Nephron progenitor cell (in vitro differentiated cells): Measurements from ENCODE around the gene COLEC12.
A peak's percentile ranks its signal among the peaks of the same experiment; 100 is the strongest.

Experiments used
- DNase-seq: peaks from one replicate; pipeline ENCODE4 v3.0.0; 2021
- H3K27ac Mint-ChIP-seq: 2 replicates; pipeline ENCODE4 v1.8.0; 2021; ENCODE audit warnings: mild to moderate bottlenecking, moderate library complexity, mixed read lengths
- H3K27me3 Mint-ChIP-seq: 2 replicates; pipeline ENCODE4 v1.8.0; 2021; ENCODE audit warnings: mild to moderate bottlenecking, low read depth, mixed read lengths; ENCODE audit not compliant: poor library complexity
- H3K36me3 Mint-ChIP-seq: 2 replicates; pipeline ENCODE4 v1.8.0; 2021; ENCODE audit warnings: low read depth, mixed read lengths
- H3K4me1 Mint-ChIP-seq: 2 replicates; pipeline ENCODE4 v1.8.0; 2021; ENCODE audit warnings: mixed read lengths
- H3K4me3 Mint-ChIP-seq: 2 replicates; pipeline ENCODE4 v1.8.0; 2021; ENCODE audit warnings: mild to moderate bottlenecking, moderate library complexity, mixed read lengths
- H3K9me3 Mint-ChIP-seq: 2 replicates; pipeline ENCODE4 v1.8.0; 2021; ENCODE audit warnings: mild to moderate bottlenecking, moderate library complexity, mixed read lengths
- TF ChIP-seq, protein P1 (sequence below): fragments of 200-600 bp; sonication (generic); IDR thresholded peaks from 2 replicates; pipeline ENCODE4 v1.5.0; 2021; ENCODE audit warnings: antibody characterized with exemption

The COLEC12 gene

GRCh38 chr18:273525-273924 lies 227.0 kb downstream of the COLEC12 start:
- Mint-ChIP-seq H3K9me3 (peaks cover 10% of the 10 kb centered on the region), H3K27ac (no peak overlapping the region), H3K27me3 (no peaks in the 10 kb centered on the region), H3K36me3 (no peaks in the 10 kb centered on the region), H3K4me3 (no peak overlapping the region), H3K4me1 (peaks cover 56% of the 10 kb centered on the region)
- TF ChIP-seq, protein P1, sequence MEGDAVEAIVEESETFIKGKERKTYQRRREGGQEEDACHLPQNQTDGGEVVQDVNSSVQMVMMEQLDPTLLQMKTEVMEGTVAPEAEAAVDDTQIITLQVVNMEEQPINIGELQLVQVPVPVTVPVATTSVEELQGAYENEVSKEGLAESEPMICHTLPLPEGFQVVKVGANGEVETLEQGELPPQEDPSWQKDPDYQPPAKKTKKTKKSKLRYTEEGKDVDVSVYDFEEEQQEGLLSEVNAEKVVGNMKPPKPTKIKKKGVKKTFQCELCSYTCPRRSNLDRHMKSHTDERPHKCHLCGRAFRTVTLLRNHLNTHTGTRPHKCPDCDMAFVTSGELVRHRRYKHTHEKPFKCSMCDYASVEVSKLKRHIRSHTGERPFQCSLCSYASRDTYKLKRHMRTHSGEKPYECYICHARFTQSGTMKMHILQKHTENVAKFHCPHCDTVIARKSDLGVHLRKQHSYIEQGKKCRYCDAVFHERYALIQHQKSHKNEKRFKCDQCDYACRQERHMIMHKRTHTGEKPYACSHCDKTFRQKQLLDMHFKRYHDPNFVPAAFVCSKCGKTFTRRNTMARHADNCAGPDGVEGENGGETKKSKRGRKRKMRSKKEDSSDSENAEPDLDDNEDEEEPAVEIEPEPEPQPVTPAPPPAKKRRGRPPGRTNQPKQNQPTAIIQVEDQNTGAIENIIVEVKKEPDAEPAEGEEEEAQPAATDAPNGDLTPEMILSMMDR, result no peak
- no peak for DNase-seq

- peaks cover 4% of the 10 kb centered on the region for H3K27me3 Mint-ChIP-seq
- H3K27ac Mint-ChIP-seq, result peak overlapping the region; percentile 50
- DNase-seq, result no peak
- H3K9me3 Mint-ChIP-seq, result peaks cover 7% of the 10 kb centered on the region
- TF ChIP-seq, protein P1, result no peak
- no peaks in the 10 kb centered on the region for H3K36me3 Mint-ChIP-seq
- no peak overlapping the region for H3K4me3 Mint-ChIP-seq
- peaks cover 57% of the 10 kb centered on the region for H3K4me1 Mint-ChIP-seq
These were observed 227.9 kb downstream of the COLEC12 start for GRCh38 chr18:272650-273049.

GRCh38 chr18:269480-270095 lies 230.9 kb downstream of the COLEC12 start:
- Mint-ChIP-seq H3K36me3 (peaks cover 6% of the 10 kb centered on the region), H3K27ac (peak overlapping the region; percentile 36), H3K4me1 (peaks cover 64% of the 10 kb centered on the region), H3K9me3 (no peaks in the 10 kb centered on the region), H3K27me3 (peaks cover 4% of the 10 kb centered on the region), H3K4me3 (peak overlapping the region; percentile 100)
- TF ChIP-seq, protein P1, result no peak
- DNase-seq, result no peak

DNA sequence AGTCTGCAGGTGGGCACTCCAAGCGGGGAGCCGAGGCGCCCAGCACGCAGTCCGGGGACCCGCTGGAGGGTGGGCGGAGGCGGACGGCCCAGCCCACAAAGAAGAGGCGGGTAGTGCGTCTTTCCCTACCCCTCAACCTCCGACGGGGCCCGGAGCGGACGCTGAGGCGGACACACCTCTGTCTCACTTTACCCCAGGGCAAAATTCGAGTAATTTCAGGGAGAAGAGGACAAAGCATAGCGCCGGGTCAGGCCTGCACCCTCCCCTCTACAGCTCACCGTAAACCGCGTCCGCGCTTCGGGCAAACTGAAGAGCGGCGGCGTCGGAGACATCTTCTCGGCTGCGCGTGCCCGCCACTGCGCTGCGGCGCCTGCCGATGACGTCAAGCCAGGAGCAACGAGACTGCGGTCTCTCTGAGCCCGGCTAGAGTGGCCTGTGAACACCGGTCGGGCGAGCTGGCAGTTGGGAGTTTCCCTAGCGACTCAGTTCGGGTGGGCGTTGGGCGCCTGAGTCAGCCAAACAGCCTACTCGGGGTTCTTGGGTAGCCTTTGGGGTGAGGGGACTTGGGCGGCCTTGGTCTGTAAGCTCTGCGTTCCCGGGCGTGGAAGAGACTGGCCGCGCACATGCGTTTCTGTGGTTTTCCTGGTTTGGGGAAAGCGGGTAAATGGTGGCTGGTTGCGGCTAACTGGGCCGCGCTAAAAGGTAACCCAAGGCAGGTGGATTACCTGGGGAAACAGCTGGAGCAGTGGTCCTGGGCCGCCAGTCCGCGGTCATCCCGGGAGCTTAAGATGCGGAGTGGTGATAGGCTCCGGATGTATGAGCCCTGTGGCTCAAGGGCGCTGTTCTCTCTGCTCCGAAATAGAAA lies 232.6 kb downstream of the COLEC12 start, which contains the start of gene THOC1:
Gene THOC1, minus strand, starts transcription at position 360 of the 865 bp plus-strand sequence. Its CDS starts 28 bp downstream, at position 332.
- Mint-ChIP-seq H3K36me3 (peaks cover 22% of the 10 kb centered on the region), H3K27ac (peak within 1 kb of the TSS; percentile 100), H3K27me3 (peaks cover 4% of the 10 kb centered on the region), H3K4me3 (peak within 1 kb of the TSS; percentile 100), H3K4me1 (peaks cover 53% of the 10 kb centered on the region), H3K9me3 (no peaks in the 10 kb centered on the region)
- DNase-seq, result peak; percentile 93
- TF ChIP-seq, protein P1, result no peak

DNA sequence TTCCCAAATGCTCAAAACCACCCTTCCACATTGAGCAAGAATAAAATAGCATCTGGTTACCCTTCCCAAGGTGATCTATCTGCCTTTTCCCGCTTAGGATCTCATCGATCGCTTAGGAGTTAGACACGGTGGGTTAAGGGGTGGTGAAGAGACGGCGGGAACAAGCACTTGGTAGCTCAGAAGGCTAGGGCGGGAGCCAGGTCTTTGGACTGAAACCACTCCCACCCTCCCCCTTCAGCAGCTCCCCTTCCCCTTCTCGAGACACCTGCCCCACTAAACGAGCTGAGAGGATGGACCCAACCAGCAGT lies 233.2 kb downstream of the COLEC12 start:
- Mint-ChIP-seq H3K36me3 (peaks cover 22% of the 10 kb centered on the region), H3K9me3 (no peaks in the 10 kb centered on the region), H3K27me3 (peaks cover 4% of the 10 kb centered on the region), H3K4me3 (peak overlapping the region; percentile 100), H3K27ac (peak overlapping the region; percentile 100), H3K4me1 (peaks cover 47% of the 10 kb centered on the region)
- DNase-seq, result no peak
- TF ChIP-seq, protein P1, result no peak
